Measurements from ENCODE around the gene CBY3.
"Not testable (repeated sequence)": the region's sequence is repeated elsewhere in the genome, so short reads cannot be mapped to it uniquely, and the experiment has no call there.

The CBY3 gene

DNA sequence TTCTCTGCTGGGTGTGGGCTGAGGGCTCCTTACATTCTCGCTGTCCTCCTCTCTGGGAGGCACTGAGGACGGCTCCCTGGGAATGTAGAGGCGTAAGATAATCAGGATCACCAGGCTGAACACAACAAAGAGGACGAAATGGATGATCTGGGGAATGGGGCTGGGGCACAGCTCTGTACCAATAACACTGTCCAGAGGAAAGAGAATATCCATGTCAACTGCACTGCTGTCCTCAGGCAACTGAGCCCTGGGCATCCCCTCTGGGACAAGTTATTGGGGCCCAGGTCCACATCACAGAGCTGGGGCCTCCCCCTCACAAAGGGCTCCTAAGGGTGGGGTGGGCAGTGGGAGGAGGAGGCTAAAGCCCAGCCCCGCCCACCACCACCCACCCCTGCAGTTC lies 36.1 kb downstream of the CBY3 start:
- not testable (repeated sequence) for H3K36me3 ChIP-seq (ENCODE audit: control insufficient read depth in 5 of 5, insufficient read depth in 5 of 5, low read length in 5 of 5); H3K4me1 ChIP-seq (ENCODE audit: control insufficient read depth in 5 of 5, insufficient read depth in 5 of 5, low read length in 5 of 5); H3K4me3 ChIP-seq (ENCODE audit: low read depth in 1 of 5, low read length in 5 of 5); H3K27ac ChIP-seq (ENCODE audit: low read depth, low read length); H3K9ac ChIP-seq (ENCODE audit: low read length in 5 of 5); H3K9me3 ChIP-seq (ENCODE audit: control insufficient read depth in 5 of 5, low read length in 5 of 5); H3K27me3 ChIP-seq (ENCODE audit: control insufficient read depth in 5 of 5, insufficient read depth in 4 of 5, low read length in 5 of 5)

DNA sequence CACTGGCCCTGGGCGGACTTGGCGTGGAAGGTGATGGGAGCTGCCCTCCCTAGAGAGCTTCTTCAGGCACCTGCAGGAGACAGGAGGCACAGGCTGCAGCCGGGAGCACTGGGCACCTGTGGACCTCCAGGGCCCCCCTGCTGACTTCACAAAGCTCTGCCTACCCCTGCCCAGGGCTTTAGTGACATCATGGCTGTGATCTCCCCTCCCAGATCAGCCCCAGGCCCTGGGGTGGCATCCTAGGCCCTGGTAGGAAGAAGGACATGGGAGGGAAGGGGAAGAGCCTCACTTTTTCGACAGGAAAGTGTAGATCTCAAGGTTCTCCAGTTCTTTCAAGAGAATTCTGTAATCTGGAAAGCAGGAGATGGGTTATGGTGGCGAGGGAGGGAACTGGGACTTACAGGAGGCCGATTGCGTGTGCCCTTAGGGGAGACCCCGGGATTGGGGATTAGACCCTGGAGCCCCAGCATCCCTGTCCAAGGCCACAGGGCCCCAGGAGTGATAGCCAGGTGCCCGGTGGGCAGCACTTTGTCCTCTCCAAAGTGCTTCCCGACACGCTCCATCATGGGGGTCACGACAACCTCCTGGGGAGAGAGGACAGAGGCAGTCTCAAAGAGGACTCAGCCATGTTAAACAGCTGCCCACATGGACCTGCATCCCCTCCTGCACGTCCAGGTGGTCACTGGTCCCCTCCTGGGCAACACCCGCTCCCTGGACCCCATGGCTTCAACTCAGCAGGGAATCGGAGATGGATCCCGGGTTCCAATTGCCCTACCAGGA lies 37.5 kb downstream of the CBY3 start:
- H3K4me3 ChIP-seq (ENCODE audit: low read depth in 1 of 5, low read length in 5 of 5): not testable (repeated sequence)

DNA sequence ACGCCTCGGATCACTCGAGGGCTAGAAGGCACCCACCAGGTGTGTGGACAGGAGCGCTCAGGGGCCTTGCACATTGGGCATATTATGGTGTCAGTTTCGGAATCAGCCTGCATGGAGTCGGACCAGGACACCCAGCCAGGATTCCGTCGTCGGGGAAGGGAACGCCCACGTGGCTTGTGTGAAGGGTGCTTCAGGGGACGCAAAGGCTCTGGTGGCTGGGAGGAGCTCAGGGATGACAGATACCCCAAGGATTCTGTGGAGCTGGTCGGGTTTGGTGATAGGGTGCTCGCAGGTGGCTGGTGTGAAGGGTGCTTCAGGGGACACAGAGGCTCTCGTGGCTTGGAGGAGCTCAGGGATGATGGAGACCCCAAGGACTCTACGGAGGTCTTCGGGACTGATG lies 38.2 kb downstream of the CBY3 start:
- H3K4me3 ChIP-seq (ENCODE audit: low read depth in 1 of 5, low read length in 5 of 5); H3K27me3 ChIP-seq (ENCODE audit: control insufficient read depth in 5 of 5, insufficient read depth in 4 of 5, low read length in 5 of 5); H3K4me1 ChIP-seq (ENCODE audit: control insufficient read depth in 5 of 5, insufficient read depth in 5 of 5, low read length in 5 of 5); H3K36me3 ChIP-seq (ENCODE audit: control insufficient read depth in 5 of 5, insufficient read depth in 5 of 5, low read length in 5 of 5); H3K27ac ChIP-seq (ENCODE audit: low read depth, low read length); H3K9me3 ChIP-seq (ENCODE audit: control insufficient read depth in 5 of 5, low read length in 5 of 5); H3K9ac ChIP-seq (ENCODE audit: low read length in 5 of 5): not testable (repeated sequence)

More for the DNA sequence above, 37.5 kb downstream of the CBY3 start:
- not testable (repeated sequence) for H3K9ac ChIP-seq (ENCODE audit: low read length in 5 of 5); H3K27me3 ChIP-seq (ENCODE audit: control insufficient read depth in 5 of 5, insufficient read depth in 4 of 5, low read length in 5 of 5); H3K36me3 ChIP-seq (ENCODE audit: control insufficient read depth in 5 of 5, insufficient read depth in 5 of 5, low read length in 5 of 5); H3K9me3 ChIP-seq (ENCODE audit: control insufficient read depth in 5 of 5, low read length in 5 of 5); H3K4me1 ChIP-seq (ENCODE audit: control insufficient read depth in 5 of 5, insufficient read depth in 5 of 5, low read length in 5 of 5); H3K27ac ChIP-seq (ENCODE audit: low read depth, low read length)

DNA sequence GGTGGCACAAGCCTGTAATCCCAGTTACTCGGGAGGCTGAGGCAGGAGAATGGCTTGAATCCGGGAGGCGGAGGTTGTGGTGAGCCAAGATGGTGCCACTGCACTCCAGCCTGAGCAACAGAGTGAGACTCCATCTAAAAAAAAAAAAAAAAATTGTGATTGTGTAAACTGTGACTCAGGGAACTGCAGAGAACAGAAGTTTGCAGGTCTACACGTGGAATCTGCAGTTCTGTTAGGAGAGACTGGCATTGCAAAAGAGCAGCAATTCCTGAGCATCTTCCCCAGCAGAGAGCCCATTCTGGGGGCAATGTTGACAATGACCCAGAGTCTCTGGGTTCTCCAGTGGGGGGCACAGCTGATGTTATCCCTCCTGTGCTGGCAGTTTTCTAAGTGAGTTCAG lies 39.1 kb downstream of the CBY3 start:
- not testable (repeated sequence) for H3K4me3 ChIP-seq (ENCODE audit: low read depth in 1 of 5, low read length in 5 of 5); H3K27me3 ChIP-seq (ENCODE audit: control insufficient read depth in 5 of 5, insufficient read depth in 4 of 5, low read length in 5 of 5); H3K27ac ChIP-seq (ENCODE audit: low read depth, low read length); H3K9ac ChIP-seq (ENCODE audit: low read length in 5 of 5); H3K36me3 ChIP-seq (ENCODE audit: control insufficient read depth in 5 of 5, insufficient read depth in 5 of 5, low read length in 5 of 5); H3K9me3 ChIP-seq (ENCODE audit: control insufficient read depth in 5 of 5, low read length in 5 of 5); H3K4me1 ChIP-seq (ENCODE audit: control insufficient read depth in 5 of 5, insufficient read depth in 5 of 5, low read length in 5 of 5)

DNA sequence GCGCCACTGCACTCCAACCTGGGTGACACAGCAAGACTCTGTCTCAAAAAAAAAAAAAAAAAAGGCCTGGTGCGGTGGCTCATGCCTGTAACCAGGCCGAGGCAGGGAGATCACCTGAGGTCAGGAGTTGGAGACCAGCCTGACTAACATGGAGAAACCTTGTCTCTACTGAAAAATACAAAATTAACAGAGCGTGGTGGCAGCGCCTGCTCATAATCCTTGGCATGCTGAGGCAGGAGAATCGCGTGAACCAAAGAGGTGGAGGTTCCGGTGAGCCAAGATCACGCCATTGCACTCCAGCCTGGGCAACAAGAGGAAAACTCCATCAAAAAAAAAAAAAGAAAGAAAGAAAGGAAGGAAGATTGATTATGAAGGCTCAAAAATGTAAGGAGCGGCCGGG lies 41.5 kb downstream of the CBY3 start:
- not testable (repeated sequence) for H3K9me3 ChIP-seq (ENCODE audit: control insufficient read depth in 5 of 5, low read length in 5 of 5); H3K9ac ChIP-seq (ENCODE audit: low read length in 5 of 5); H3K27ac ChIP-seq (ENCODE audit: low read depth, low read length); H3K27me3 ChIP-seq (ENCODE audit: control insufficient read depth in 5 of 5, insufficient read depth in 4 of 5, low read length in 5 of 5); H3K36me3 ChIP-seq (ENCODE audit: control insufficient read depth in 5 of 5, insufficient read depth in 5 of 5, low read length in 5 of 5); H3K4me3 ChIP-seq (ENCODE audit: low read depth in 1 of 5, low read length in 5 of 5); H3K4me1 ChIP-seq (ENCODE audit: control insufficient read depth in 5 of 5, insufficient read depth in 5 of 5, low read length in 5 of 5)

DNA sequence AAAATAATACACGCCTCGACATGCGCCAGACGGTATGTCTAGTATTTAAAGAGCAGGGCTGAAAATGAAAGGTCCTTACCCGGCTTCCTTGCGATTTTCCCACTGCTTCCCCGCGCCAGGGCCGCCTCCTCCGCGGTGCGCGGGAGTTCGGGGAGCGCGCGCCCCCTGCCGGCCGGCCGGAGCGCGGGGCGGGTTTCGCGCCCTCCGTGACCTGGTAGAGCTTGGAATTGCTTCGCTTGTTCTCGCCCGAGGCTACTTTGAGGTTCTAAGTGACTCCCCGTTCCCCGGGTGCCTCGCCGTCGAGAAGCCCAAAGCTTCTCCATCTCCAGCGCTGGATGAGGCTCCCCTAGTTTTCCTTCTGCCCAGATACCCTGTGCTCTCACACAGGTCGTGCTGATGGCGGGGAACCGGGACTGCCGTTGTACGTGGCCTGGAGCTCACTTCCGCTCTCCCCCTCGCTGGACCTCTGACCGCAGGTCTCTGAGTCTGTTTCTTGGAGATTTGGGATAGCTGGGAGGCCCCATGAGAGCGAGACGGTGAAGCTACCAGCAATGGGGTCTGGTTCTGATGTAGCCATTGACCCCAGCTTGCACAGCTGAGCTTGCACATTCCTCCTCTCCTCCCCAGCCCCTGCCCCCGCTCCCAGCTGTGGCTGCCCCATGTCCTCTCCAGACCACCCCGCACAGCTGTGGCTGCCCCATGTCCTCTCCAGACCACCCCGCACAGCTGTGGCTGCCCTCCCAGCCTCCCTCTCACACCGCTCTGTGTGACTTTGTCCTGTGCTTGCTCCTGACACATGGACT lies 46.3 kb downstream of the CBY3 start:
- peak overlapping the region in 2 of 5 donors; percentile 44 to 57 for H3K4me3 ChIP-seq (ENCODE audit: low read depth in 1 of 5, low read length in 5 of 5)
- not testable (repeated sequence) for H3K36me3 ChIP-seq (ENCODE audit: control insufficient read depth in 5 of 5, insufficient read depth in 5 of 5, low read length in 5 of 5); H3K4me1 ChIP-seq (ENCODE audit: control insufficient read depth in 5 of 5, insufficient read depth in 5 of 5, low read length in 5 of 5); H3K27ac ChIP-seq (ENCODE audit: low read depth, low read length); H3K27me3 ChIP-seq (ENCODE audit: control insufficient read depth in 5 of 5, insufficient read depth in 4 of 5, low read length in 5 of 5); H3K9me3 ChIP-seq (ENCODE audit: control insufficient read depth in 5 of 5, low read length in 5 of 5); H3K9ac ChIP-seq (ENCODE audit: low read length in 5 of 5)

DNA sequence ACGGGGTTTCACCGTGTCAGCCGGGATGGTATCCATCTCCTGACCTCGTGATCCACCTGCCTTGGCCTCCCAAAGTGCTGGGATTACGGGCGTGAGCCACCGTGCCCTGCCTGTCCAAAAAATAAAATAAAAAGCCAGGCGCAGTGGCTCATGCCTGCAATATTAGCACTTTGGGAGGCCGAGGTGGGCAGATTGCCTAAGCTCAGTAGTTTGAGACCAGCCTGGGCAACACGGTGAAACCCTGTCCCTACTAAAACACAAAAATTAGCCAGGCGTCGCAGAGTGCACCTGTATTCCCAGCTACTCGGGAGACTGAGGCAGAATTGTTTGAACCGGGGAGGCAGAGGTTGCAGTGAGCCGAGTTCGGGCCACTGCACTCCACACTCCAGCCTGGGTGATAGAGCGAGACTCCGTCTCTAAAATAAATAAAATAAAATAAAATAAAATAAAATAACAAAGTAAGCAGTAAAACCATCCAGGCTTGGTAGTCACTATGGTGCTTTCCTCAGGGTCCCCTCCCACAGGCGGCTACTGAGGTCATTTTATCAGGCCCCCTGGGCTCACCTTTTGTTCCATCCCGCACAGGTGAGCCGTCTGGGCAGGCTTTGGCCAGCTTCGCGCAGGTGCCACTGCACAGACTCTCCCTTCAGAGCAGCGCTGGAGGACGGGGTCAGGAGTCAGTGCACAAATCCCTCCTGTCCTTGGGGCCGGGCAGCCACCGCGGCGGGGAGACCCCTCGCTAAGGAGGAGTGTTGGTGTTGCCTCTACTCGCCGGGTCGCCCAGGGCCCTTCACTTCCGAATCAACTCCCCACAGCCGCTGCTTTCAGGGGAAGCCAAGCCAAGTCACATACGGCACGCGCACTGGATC lies 47.1 kb downstream of the CBY3 start:
- H3K4me1 ChIP-seq (ENCODE audit: control insufficient read depth in 5 of 5, insufficient read depth in 5 of 5, low read length in 5 of 5); H3K27me3 ChIP-seq (ENCODE audit: control insufficient read depth in 5 of 5, insufficient read depth in 4 of 5, low read length in 5 of 5); H3K9me3 ChIP-seq (ENCODE audit: control insufficient read depth in 5 of 5, low read length in 5 of 5); H3K27ac ChIP-seq (ENCODE audit: low read depth, low read length); H3K36me3 ChIP-seq (ENCODE audit: control insufficient read depth in 5 of 5, insufficient read depth in 5 of 5, low read length in 5 of 5): not testable (repeated sequence)
- H3K9ac ChIP-seq (ENCODE audit: low read length in 5 of 5): peak overlapping the region in 2 of 5 donors; percentile 55 to 64
- H3K4me3 ChIP-seq (ENCODE audit: low read depth in 1 of 5, low read length in 5 of 5): peak overlapping the region in 4 of 5 donors; percentile 46 to 55 (median 50)
